GM19395 (cell line): ENCODE measurements around the gene SREK1IP1.
A peak's percentile ranks its signal among the peaks of the same experiment; 100 is the strongest.

Experiments used
- ATAC-seq: cut with Tn5 transposase; IDR thresholded peaks from one replicate; pipeline ENCODE4 v1.9.1; 2021; ENCODE audit warnings: mild to moderate bottlenecking, moderate library complexity; ENCODE audit not compliant: unreplicated experiment

Gene SREK1IP1

DNA sequence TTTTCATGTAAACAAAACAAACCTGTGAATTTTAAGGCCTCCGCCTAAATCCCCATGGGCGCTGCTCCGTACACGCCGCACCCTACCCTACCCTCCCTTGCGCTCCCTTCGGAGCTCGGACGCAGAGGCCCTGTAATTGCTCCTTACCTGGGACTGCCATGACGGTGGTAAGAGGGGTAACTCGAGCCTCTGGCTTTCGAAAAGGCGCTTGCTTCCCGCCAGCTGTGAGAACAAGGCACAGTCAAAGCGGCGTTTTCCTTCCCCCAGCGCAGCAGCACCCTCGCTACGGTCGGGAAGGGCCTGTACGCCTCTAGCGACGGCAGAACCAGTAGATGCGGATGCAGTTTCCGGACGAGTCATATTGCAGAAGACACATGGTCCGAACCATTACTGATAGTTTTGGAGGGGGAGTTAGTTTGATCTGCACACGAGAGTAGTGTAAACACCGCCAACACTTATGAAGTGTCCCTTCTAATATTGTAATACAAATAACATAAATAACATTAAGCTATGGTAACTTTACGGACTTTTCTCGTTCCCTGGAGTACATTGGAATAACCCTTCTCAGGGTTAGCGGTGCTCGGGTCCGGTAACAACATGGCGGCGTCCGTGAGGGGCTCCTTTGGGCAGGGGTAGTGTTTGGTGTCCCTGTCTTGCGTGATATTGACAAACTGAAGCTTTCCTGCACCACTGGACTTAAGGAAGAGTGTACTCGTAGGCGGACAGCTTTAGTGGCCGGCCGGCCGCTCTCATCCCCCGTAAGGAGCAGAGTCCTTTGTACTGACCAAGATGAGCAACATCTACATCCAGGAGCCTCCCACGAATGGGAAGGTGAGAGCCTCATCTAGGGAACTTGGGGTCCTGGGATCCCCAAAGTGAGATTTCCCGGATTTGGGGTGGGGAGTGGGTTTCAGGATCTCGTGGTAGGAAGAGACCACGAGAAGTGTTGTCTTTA, at the start of gene SREK1IP1, which contains the start of gene CWC27:
Gene SREK1IP1, minus strand, starts transcription at position 334 of the 955 bp plus-strand sequence. Its CDS starts 174 bp downstream, at position 160.
Gene CWC27, plus strand, starts transcription at position 573 of the 955 bp plus-strand sequence. Its CDS starts 217 bp downstream, at position 790.
- ATAC-seq: peak; percentile 97

DNA sequence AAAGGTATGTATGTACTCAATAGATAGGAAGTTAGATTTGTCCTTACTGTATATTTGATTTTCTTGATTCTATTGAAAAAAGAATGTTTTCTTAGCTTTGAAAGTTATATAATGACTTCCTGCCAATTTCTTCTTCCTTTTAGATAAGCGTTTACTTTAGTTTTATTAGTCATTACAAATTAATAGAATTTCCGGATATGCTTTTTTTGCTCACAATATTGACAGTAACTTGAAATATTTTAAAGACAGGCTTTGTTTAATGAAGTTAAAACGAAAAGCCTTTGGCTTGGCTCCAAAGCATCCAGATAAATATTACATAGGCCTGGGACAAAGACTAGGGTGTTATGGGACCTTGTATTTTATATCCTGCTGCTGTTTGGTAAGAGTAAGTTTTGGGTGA, 49.8 kb upstream of the SREK1IP1 start:
- no peak for ATAC-seq

DNA sequence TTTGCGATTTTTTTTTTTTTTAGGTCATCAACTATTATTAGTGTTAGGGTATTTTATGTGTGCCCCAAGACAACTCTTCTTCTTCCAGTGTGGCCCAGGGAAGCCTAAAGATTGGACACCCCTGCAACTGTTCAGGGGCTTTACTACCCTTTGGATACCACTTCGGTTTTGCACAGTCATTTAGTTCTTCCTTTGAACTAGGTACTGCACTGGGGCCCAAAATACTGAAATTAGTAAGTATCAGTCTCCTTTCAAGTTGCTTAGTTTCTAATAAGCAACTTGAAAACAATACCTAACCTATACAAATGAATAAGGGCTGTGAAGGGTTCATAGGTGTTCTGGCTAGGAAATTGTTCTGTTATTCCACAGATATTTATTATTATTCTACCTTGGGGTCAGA, 45.6 kb upstream of the SREK1IP1 start:
- peak; percentile 96 for ATAC-seq

DNA sequence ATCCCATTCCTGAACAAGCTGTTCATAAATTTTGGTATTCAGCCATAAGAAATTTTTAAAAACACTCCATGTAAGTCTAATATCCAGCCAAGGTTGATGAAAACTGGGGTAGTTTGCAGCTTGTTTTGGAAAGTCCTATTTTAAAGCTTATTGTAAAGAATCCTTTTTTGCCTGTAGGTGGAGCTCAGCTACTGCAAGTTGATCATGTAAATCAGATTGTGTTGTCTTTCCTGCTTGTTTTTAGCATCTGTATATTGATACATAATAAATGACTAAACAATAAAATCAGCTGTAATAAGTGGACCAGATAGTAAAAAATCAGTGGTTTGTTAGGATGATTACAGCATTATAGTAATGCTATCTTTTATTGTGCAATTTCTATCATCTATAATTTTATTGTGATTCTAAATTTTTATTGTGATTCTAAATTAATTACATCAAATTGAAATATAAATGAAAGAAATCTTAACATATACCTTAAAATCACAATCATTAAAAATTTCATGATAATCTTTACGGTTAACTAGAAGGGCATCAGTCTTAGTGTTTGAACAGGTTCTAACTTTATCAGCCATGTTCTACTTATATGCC, 42.7 kb upstream of the SREK1IP1 start:
- ATAC-seq: no peak

GRCh38 chr5:64807520-64807919, 39.0 kb upstream of the SREK1IP1 start:
- no peak for ATAC-seq

DNA sequence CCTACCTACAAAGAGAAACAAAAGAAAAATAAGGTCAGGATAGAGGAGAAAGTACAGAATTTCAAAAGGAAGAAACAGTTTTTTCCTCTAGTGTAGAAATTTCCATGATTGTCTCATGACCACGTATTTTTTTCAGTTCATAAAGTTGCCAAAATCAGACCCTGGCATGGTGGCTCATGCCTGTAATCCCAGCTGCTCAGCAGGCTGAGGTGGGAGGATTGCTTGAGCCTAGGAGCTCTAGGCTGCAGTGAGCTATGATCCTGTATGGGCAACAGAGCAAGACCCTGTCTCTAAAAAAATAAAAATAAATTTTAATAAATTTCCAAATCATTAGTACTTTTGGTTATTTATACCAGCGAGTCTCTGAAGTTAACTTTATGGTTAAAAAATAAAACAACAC, 38.0 kb upstream of the SREK1IP1 start:
- ATAC-seq: no peak

GRCh38 chr5:64800926-64801325, 32.4 kb upstream of the SREK1IP1 start:
- ATAC-seq: no peak

DNA sequence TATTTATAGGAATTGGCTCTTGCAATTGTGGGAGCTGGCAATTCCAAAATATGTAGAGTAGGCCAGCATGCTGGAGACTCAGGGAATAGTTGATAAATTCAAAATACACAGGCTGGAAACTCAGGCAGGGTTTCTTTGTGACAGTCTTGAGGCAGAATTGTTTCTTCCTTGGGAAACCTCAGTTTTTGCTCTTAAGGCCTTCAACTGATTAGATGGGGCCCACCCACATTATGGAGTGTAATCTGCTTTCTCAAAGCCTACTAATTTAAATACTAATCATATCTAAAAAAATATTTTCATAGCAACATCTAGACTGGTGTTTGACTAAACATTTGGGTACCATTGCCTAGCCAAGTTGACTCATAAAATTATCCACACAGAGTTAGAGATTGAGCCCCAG, 27.8 kb upstream of the SREK1IP1 start:
- ATAC-seq: no peak

DNA sequence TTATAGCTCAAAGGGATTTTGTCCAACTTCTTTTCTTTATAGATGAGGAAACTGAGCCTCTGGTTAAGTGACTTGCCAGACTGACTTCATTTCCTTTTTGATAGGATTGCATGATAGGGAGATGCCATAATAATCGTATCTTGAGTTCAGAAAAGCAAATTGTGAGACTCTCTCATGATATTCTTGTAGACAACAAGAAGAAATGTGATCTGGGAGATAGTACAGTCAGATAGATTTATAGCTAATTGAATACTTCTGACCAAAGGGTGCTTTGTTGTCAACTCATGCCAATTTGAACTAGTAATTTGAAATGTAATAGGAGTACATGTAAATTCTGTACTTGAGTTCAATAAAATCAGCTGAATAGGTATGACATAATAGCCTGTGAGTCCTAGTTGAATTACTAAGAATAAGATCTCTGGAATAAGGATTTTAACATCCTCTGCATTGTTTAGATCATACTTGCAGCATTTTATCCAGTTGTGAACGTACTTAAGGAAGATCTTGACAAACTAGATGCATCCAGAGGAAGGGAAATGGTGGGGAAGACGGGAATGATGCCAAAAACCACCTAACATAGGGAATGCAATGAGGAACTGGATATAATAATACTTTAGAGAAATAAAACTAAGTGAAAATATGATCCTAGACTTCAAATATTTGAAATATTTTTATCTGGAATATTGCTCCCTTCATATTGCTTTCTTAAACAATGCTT, 25.7 kb upstream of the SREK1IP1 start:
- no peak for ATAC-seq

DNA sequence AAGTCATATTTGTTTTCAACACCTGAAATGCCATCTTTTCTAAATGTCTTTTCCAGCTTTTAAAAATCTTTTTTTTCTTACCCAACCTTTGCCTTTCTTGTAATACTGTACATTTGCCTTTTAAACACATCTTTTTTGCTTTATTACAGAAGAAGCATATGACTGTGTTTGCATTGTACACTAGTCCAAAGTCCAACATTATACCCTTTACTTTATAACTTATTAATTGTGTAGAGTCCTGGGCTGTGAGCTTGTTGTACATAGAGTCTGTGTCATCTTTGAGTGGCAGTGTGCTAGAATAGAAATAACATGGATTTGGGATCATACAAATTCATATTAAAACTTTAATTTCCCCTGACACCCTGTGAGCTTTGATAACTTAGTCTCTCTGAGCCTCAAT, 24.0 kb upstream of the SREK1IP1 start:
- no peak for ATAC-seq

- ATAC-seq: no peak
Observed at GRCh38 chr5:64790210-64790609, 21.7 kb upstream of the SREK1IP1 start.

DNA sequence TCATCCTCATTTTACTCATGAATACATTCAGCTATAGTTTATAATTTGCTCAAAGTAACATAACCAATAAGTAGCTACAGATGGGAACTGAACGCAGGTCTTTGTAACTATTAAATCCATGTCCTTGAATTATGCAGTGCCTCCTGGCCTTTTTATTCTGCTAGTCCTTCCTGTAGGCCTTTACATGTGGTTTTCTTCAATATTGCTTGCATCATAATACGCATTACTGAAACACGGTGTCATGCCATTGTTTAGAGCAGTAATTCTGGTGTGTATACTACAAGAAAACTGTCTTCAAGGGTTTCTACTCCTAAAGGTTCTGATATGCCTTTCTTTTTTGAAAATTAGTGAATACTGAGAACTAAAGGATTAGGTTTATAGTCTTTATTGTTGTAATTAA, 21.0 kb upstream of the SREK1IP1 start:
- no peak for ATAC-seq

- ATAC-seq: no peak
Observed at GRCh38 chr5:64788156-64788555, 19.7 kb upstream of the SREK1IP1 start.

DNA sequence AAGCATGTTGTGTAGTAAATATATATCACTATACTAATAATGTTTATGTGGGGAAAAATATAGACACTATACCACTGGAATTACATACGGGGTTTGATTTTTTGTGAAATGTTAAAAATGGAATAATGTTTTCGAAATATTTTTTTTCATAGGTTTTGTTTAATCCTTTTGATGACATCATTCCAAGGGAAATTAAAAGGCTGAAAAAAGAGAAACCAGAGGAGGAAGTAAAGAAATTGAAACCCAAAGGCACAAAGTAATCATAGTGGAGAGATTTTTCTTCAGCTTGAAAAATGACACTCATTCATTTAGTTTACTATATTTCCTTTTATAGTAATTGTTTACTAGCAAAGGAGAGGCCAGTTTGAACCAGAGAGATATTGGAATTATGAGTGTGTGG, 17.9 kb upstream of the SREK1IP1 start:
- no peak for ATAC-seq

DNA sequence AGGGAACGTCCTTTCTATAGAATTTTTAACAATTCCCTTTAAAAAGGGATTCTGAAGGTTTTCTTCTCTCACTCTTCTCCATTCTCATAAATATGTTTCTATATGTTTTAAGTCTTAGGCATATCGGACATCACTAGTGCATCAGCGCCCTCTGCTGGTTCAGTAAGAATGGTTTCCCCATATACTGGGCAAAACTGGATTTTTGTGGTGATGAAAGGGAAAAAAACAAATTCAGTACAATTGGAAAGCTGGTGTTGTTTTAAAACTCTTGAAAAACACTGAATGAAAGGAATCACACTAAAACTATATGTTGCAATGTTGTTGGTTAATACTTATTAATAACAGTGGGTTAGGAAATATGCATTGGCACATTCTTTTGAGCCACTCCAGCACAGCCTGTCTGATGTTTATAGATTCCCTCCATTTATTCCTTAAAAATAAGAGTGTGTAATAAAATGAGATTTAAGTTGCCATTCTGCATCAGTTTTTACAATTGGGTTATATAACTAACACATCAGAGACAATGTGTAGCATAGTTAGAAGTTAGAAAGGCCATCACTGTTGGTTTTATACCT, 16.0 kb upstream of the SREK1IP1 start:
- ATAC-seq: peak; percentile 85

GRCh38 chr5:64775291-64775690, 6.8 kb upstream of the SREK1IP1 start:
- no peak for ATAC-seq

GRCh38 chr5:64773533-64773932, 5.0 kb upstream of the SREK1IP1 start:
- ATAC-seq: peak; percentile 58

DNA sequence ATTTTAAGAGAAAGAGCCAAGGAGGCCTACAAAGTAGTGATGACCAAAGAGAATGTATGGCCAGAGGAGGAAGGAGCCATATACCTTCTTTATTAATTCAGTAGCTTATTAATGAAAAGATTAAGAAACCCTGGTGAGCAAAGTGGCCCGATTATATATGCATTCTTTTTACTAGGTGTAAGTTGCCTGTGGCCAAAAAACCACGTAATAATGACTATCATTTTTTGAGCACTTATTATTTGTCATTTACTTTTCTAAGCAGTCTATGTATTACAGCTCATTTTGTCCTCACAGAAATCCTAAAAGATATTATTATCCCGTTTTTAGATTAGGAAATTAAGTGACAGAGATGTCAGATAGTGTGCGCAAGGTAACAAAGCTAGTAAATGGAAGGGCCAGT, 3.2 kb upstream of the SREK1IP1 start:
- no peak for ATAC-seq

DNA sequence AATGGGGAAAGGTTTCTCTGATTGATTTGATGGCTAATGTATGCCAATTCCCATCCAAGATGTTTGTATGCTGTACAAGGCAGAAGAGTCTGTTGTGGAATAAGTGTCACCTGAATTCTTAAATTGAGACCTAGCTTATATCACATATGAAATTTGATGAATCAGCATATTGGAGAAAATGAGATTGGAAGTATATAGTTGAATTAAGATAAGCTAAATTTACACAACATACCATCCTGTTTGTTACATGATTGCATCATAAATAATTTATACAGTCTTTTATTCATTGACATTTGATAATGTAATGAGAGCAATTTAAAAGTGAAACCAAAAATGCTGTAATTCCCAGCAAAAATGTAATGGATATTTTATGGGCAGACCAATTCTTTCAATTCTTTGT, 1.4 kb upstream of the SREK1IP1 start:
- no peak for ATAC-seq

- ATAC-seq: peak; percentile 12
Observed at GRCh38 chr5:64767959-64768357, 533 bp downstream of the SREK1IP1 start.

DNA sequence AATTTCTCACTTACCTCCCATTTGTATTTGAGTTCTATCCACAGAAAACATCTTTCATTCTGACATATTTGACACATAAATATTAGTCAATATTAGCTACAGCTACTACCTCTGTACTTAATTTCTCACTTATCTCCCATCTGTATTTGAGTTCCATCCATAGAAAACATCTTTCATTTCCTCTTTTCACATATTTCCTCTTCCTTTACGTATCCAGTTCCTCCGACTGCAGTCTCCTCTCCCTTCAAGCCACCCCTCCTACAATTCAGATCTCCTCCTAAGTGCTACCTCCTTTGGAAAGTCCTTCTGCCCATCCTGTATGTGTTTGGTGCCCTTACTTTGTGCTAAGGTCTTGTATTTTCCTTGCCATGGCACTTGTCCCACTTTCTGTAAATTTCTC, 1.6 kb downstream of the SREK1IP1 start:
- ATAC-seq: no peak
